NCI-H1694 (cell line): ENCODE measurements around the gene NR2E3.

ENCODE experiments used
- DNase-seq: peaks from one replicate; lab custom pipeline; 2025; lab: John Stamatoyannopoulos, UW

The NR2E3 gene

DNA sequence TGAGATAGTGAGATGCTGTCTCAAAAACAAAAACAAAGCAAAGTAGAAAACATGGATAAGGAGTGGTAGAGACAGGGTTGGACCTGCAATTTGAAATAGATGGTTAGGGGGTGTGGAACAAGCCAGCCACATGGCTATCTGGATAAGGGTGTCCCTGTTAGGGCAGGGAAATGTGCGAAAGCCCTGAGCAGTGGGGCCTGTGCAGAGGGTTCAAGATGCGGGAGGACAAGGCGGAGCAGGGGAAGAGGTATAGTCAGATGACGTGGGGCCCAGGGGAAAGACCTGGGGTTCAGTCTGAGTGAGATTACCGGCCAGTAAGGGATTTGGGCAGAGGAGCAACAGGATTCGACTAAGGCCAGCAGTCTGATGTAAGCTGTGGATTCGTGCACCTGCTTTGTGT, 18.4 kb upstream of the NR2E3 start:
- DNase-seq = no peak

DNA sequence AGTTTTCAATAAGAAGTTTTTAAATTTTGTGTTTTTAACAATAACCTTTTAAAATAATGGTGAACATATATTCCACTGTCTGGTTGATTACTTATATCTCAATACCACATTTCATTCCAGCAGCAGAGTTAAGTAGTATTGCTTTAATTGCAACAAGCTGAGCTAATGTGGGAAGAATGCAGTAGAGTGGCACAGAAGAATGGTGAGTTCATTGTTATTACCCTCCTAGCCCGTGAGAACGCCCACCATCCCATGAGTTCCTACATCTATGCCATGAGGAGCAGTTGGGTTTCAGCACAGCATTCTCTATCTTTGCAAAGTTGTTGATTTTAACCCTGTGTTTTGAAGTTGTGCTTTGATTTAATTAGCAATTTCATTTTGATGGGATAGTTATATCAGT, 17.8 kb upstream of the NR2E3 start:
- DNase-seq = no peak

- no peak for DNase-seq
These were observed 11.7 kb upstream of the NR2E3 start for GRCh38 chr15:71798641-71799040.

DNA sequence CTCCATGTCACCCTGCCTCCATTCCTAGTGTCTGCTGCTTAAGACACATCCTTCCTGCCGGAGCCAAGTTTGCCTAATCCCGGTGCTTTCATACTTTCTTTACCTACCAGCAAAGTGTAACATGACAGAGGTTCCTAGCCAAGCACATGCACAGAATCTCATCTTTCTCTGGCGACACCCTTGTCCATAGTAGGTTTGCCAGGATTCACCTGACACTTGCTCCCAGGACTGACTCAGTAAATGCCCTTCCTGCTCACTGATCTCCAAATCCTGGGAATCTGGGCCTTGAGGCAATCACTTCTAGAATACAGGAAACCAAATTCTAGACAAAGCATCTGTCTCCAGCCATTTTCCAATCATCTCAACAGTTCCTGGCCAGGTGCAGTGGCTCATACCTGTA, 10.2 kb upstream of the NR2E3 start:
- no peak for DNase-seq

DNA sequence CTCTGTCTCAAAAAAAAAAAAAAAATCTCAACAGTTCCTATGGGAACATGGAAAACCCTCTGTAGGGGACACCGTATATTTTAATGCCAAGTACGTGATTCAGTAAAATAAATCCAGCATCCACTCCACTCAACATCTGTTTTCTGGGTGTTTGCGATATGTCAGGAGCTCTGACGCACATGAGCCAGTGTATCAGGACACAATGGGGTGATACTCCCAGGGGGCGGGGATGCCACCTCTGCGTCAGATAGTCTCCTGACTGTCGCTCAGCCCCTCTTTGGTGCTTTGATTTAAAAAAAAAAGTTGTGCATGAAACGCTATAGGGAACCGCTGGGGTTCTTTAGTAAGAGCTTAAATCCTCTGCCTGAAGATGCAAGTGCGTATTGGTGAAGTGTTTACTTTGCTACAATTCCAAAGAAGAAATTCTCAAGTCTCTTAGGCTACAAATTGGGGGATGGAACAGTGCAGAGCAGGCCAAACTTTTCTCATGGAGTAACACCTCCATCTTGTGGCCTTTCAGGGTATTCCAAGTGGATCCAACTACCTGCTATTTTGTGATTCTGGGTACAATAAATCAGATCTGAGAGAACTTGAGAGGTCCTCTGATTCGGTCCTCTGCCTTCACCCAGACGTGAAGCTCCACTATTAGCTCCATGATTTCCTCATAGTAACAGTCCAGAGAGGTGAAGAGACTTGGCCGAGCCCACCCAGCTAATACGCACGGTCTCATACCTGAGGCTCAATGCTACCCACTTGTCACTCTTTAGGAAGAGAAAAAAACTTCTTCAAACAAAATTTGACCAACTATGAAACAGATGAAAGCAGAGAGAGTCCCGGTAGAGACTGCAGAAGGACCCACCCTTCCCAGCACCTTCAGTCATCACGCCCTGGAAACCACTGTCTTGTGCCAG, 9.3 kb upstream of the NR2E3 start:
- peak; percentile 52 for DNase-seq

GRCh38 chr15:71801935-71802655, 8.3 kb upstream of the NR2E3 start:
- DNase-seq = no peak

GRCh38 chr15:71802770-71803169, 7.6 kb upstream of the NR2E3 start:
- no peak for DNase-seq

GRCh38 chr15:71804226-71804625, 6.1 kb upstream of the NR2E3 start:
- no peak for DNase-seq

DNA sequence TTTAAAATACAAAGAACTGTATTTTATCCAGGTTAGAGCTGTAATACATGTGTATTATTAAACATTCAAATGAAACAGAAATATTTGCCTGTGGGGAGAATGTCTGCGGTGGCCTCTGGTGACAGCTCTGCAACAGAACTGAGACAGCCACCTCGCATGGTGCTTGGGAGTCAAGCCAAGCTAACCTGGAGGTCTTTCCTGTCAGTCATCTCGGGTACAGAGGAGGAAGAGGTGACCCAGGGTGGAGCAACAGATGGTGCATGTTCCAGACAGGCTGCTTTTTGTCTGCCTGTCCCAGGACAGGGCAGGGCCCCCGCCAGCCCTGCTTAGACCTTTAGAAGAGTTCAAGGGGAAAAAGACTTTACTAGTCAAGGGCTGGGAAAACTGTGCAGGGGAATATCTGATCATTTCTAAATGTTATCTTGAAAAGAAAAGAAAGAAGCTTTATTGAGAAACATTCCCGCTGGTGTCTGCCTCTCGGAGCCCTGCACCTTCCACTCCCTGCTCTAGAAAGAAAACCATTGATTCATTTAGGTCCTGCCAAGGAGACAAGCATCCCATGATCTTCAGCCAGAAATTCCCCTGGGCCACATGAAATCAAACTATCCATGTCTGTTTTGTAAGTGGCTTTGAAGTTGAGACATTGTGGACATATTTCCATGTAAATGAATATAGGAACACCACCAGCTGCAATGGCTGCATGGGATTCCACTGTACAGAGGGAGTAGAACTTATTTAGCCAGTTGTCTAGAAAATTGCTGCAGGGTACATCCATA, 5.5 kb upstream of the NR2E3 start:
- DNase-seq = no peak

- no peak for DNase-seq
These were observed 3.9 kb upstream of the NR2E3 start for GRCh38 chr15:71806452-71806931.

DNA sequence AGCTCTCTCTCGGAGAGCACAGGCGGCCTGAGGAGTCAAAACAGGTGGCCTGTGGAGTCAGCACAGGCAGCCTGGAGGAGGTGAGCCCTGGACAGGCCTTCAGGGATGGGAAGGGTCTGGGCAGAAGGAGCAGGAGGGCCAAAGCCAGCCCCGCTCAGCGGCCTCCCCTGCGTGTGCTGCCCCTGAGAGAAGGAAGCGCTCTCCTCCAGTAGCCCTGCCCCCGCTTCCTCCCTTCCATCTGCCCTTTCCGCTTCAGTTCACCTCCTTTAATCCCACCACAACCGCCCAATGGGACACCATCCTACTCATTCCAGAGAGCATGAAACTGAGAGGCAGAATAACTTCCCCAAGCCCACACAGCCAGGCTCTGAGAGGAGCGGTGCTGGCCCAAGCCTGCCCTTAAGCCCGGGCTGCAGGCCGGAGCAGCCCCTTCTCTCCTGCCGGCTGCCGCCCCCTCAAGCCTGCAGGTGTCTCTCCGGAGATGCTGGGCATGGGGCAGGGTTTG, 3.2 kb upstream of the NR2E3 start:
- DNase-seq = no peak

DNA sequence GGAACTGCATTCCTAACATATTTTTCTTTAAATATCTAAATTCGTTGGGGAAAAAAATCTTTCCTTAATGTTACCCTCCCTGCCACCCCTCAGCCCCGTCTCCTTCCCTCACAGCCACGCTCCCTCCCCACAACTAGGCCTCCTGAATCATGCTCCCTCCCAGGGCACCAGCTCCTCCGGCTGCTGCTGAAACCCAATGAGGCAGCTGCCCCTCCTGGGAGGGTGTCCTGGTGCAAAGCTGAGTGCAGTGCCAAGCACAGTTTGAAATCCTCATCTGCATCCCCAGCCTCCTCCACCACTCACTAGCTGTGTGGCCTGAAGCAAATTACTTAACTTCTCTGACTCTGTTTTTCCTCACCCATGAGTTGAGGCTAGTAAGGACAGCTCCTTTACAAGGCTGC, 2.7 kb upstream of the NR2E3 start:
- DNase-seq = no peak

- DNase-seq = no peak
These were observed 1.9 kb upstream of the NR2E3 start for GRCh38 chr15:71808311-71809020.

GRCh38 chr15:71809346-71809745, 1.0 kb upstream of the NR2E3 start:
- DNase-seq = no peak

GRCh38 chr15:71811036-71811736, 832 bp downstream of the NR2E3 start:
- no peak for DNase-seq

GRCh38 chr15:71811752-71812735, 1.7 kb downstream of the NR2E3 start:
- no peak for DNase-seq

DNA sequence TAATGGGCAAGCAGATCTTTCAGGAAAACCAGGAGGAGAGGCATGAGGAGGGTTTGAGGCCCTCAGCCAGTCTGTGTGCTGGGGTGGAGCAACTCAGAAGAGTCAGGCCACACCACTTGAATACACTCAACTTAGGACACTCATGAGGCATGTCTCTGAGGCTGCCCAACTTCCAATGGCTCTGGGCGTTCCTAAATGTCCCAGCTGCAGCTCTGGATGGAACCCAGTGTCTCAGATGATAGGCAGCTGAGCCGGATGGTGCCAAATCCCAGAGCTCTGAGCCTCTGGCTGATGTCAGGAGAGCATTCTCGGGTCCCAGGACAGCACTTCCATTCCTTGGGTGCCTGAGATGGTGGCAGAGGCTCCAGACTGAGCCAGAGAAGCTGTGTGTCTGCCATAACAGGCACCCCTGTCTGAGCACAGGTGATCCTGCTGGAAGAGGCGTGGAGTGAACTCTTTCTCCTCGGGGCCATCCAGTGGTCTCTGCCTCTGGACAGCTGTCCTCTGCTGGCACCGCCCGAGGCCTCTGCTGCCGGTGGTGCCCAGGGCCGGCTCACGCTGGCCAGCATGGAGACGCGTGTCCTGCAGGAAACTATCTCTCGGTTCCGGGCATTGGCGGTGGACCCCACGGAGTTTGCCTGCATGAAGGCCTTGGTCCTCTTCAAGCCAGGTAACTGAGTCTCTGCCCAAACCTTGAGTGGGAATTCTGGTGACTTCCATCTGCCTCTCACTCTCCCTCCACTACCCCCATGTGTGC, 2.8 kb downstream of the NR2E3 start:
- DNase-seq = no peak

DNA sequence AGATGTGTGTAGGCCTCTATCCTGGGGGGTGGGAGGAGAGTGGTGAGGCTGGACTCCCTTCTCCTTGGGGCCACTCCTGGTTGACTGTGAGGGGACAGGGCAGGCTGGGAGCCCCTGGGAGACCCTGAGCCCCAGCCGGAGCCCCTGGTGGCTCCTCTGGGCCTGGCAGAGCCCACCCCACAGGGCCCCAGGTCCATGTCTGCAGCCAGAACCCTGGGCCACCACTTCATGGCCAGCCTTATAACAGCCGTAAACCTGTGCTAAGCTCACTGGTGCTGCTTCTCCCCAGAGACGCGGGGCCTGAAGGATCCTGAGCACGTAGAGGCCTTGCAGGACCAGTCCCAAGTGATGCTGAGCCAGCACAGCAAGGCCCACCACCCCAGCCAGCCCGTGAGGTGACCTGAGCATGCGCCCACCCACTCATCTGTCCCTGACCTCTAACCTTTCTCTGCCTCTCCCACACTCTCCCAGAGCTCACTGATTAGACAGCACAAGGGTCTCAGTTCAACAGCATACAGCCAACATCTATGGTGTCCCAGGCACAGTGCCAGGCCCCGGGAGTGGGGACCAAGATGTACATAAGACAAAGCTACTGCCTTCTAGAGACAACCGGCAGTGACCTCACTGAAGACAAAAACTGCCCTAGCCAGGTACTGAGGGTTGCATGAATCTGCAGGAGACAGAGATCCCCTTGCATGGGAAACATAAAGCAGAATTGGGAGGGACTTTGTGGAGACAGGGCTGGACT, 3.5 kb downstream of the NR2E3 start:
- no peak for DNase-seq
